ENCODE results near the gene MAGI1. TPM values are rescaled to one million over a fixed set of nuclear protein-coding genes. Genes with fewer than 3 reads are reported as not detected.

Gene MAGI1
- total and polyA plus RNA-seq, 7 donors = 10.2 to 54.0 (median 29.8) TPM

GRCh38 chr3:65742914-65743313 is 295.8 kb downstream of the MAGI1 start:
- Histone ChIP-seq H3K36me3 (no peaks in the 10 kb centered on the region), H3K27ac (no peak overlapping the region), H3K27me3 (no peaks in the 10 kb centered on the region), H3K9me3 (no peaks in the 10 kb centered on the region), H3K4me1 (no peaks in the 10 kb centered on the region), H3K4me3 (no peak overlapping the region)
- no peak for DNase-seq
- TF ChIP-seq POLR2A (IDR thresholded peaks at IDR 0.05) (no peak), POLR2AphosphoS5 (IDR thresholded peaks at IDR 0.05) (no peak), EP300 (IDR thresholded peaks at IDR 0.05) (no peak), CTCF (IDR thresholded peaks at IDR 0.05) (no peak)
- intact Hi-C loops (cut with DNase I) = no loop called here
- WGBS, 2 donors = 79 to 80% methylated on average over 1 of the region's 1 CpG

DNA sequence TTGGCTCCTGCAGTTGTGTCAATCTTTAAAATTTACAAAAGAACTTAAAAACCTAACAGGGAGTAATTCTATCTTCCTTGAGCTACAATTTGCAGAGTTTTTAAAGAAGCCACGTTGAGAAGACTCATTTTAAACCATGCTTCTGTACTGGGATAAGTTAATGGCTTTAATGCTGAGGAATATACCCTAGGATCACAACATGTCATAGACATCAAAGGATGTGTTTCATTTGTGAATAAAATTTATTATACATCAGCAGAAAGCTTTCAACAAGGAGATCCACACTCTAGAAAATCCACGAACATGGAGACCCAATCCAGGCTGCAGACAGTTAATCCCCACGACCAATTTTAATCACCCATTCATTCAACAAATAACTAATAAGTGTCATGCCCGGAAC is 297.2 kb downstream of the MAGI1 start:
- no peak for DNase-seq
- 85 to 89% methylated on average over 4 of the region's 4 CpGs for WGBS, 2 donors
- TF ChIP-seq CTCF (IDR thresholded peaks at IDR 0.05) = no peak
- no peak for TF ChIP-seq POLR2A (IDR thresholded peaks at IDR 0.05)
- TF ChIP-seq EP300 (IDR thresholded peaks at IDR 0.05) = no peak
- TF ChIP-seq POLR2AphosphoS5 (IDR thresholded peaks at IDR 0.05) = no peak
- Histone ChIP-seq H3K27ac (no peak overlapping the region), H3K27me3 (no peaks in the 10 kb centered on the region), H3K9me3 (no peaks in the 10 kb centered on the region), H3K4me1 (no peaks in the 10 kb centered on the region), H3K4me3 (no peak overlapping the region), H3K36me3 (no peaks in the 10 kb centered on the region)
- intact Hi-C loops (cut with DNase I) = no loop called here

- H3K4me3 ChIP-seq = no peak overlapping the region
- WGBS, 2 donors = 60 to 61% methylated on average over 3 of the region's 3 CpGs
- no peak for DNase-seq
- no peaks in the 10 kb centered on the region for H3K9me3 ChIP-seq
- H3K4me1 ChIP-seq = no peaks in the 10 kb centered on the region
- TF ChIP-seq POLR2AphosphoS5 (IDR thresholded peaks at IDR 0.05) (no peak), CTCF (IDR thresholded peaks at IDR 0.05) (no peak), POLR2A (IDR thresholded peaks at IDR 0.05) (no peak), EP300 (IDR thresholded peaks at IDR 0.05) (no peak)
- H3K27ac ChIP-seq = no peak overlapping the region
- intact Hi-C loops (cut with DNase I) = no loop called here
- no peaks in the 10 kb centered on the region for H3K36me3 ChIP-seq
- no peaks in the 10 kb centered on the region for H3K27me3 ChIP-seq
Observed at GRCh38 chr3:65739901-65740541, 298.7 kb downstream of the MAGI1 start.

GRCh38 chr3:65734792-65735191 is 303.9 kb downstream of the MAGI1 start:
- TF ChIP-seq POLR2AphosphoS5 (IDR thresholded peaks at IDR 0.05) = no peak
- no peak for TF ChIP-seq CTCF (IDR thresholded peaks at IDR 0.05)
- no peak for TF ChIP-seq POLR2A (IDR thresholded peaks at IDR 0.05)
- no peak for TF ChIP-seq EP300 (IDR thresholded peaks at IDR 0.05)
- Histone ChIP-seq H3K27ac (no peak overlapping the region), H3K4me3 (no peak overlapping the region), H3K9me3 (no peaks in the 10 kb centered on the region), H3K36me3 (no peaks in the 10 kb centered on the region), H3K27me3 (no peaks in the 10 kb centered on the region), H3K4me1 (peaks cover 0 to 11% (median 8%) of the 10 kb centered on the region in 4 donors)
- WGBS, 2 donors = 67 to 92% methylated on average over 1 of the region's 1 CpG
- intact Hi-C loops (cut with DNase I) = loop anchor here (5.0 kb wide), 1 partner anchor 1202 kb away; no protein-coding TSS in a partner anchor
- DNase-seq = no peak

DNA sequence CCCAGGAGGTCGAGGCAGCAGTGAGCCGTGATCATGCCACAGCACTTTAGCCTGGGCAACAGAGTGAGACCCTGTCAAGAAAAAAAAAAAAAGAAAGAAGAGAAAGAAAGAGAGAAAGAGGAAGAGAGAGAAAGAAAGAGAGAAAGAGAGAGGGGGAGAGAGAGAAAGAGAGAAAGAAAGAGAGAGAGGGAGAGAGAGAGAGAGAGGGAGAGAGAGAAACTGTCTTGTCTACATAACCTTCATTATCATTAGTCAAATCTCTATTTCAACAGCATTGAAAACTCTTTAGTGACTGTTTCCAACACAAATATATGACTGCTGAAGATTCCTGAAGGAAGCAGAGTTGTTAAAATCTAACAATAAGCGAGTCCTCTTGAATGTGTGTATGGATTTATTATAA is 304.3 kb downstream of the MAGI1 start:
- no peaks in the 10 kb centered on the region for H3K36me3 ChIP-seq
- no peaks in the 10 kb centered on the region for H3K27me3 ChIP-seq
- intact Hi-C loops (cut with DNase I) = loop anchor here (5.0 kb wide), 1 partner anchor 1202 kb away; no protein-coding TSS in a partner anchor
- H3K27ac ChIP-seq = no peak overlapping the region
- no peak overlapping the region for H3K4me3 ChIP-seq
- H3K4me1 ChIP-seq = peaks cover 0 to 15% (median 12%) of the 10 kb centered on the region in 4 donors
- TF ChIP-seq EP300 (IDR thresholded peaks at IDR 0.05) = no peak
- no peak for TF ChIP-seq POLR2A (IDR thresholded peaks at IDR 0.05)
- TF ChIP-seq CTCF (IDR thresholded peaks at IDR 0.05) = no peak
- TF ChIP-seq POLR2AphosphoS5 (IDR thresholded peaks at IDR 0.05) = no peak
- no peak for DNase-seq
- H3K9me3 ChIP-seq = no peaks in the 10 kb centered on the region
- 81% methylated on average over 3 of the region's 3 CpGs for WGBS, 2 donors
